Activated CD4-positive, CD25-positive, alpha-beta regulatory T cell treated with anti-CD3 and anti-CD28 coated beads, Interleukin-2, amount 50 U/mL, for 72 hours (primary cell): ENCODE data around the gene TRIM17.
"Not testable (repeated sequence)": the region's sequence is repeated elsewhere in the genome, so short reads cannot be mapped to it uniquely, and the experiment has no call there.

Experiments
- DNase-seq: peaks from one replicate; pipeline ENCODE4 v3.0.0; 2021

TRIM17 gene

GRCh38 chr1:228448372-228448771 is 31.7 kb upstream of the TRIM17 start:
- DNase-seq, result no peak

- DNase-seq, result no peak
Measured at GRCh38 chr1:228446852-228447251, 30.2 kb upstream of the TRIM17 start.

GRCh38 chr1:228445843-228446650 is 29.4 kb upstream of the TRIM17 start:
- DNase-seq, result no peak

GRCh38 chr1:228445490-228445842 is 28.8 kb upstream of the TRIM17 start:
- no peak for DNase-seq

- no peak for DNase-seq
Measured at GRCh38 chr1:228443395-228443794, 26.7 kb upstream of the TRIM17 start.

- DNase-seq, result no peak
Measured at GRCh38 chr1:228440761-228441500, 24.3 kb upstream of the TRIM17 start.

GRCh38 chr1:228438266-228438665 is 21.6 kb upstream of the TRIM17 start:
- DNase-seq, result no peak

- no peak for DNase-seq
Measured at GRCh38 chr1:228437424-228437962, 20.8 kb upstream of the TRIM17 start.

GRCh38 chr1:228434689-228435088 is 18.0 kb upstream of the TRIM17 start:
- DNase-seq, result no peak

GRCh38 chr1:228433337-228434053 is 16.8 kb upstream of the TRIM17 start:
- not testable (repeated sequence) for DNase-seq

GRCh38 chr1:228430243-228430642 is 13.6 kb upstream of the TRIM17 start:
- DNase-seq, result no peak

- no peak for DNase-seq
Measured at GRCh38 chr1:228429698-228430097, 13.0 kb upstream of the TRIM17 start.

- DNase-seq, result no peak
Measured at GRCh38 chr1:228429007-228429406, 12.3 kb upstream of the TRIM17 start.

GRCh38 chr1:228428412-228428811 is 11.8 kb upstream of the TRIM17 start:
- no peak for DNase-seq

- DNase-seq, result no peak
Measured at GRCh38 chr1:228426518-228427175, 10.0 kb upstream of the TRIM17 start.

GRCh38 chr1:228424685-228425660 is 8.3 kb upstream of the TRIM17 start:
- no peak for DNase-seq

- DNase-seq, result no peak
Measured at GRCh38 chr1:228423404-228424053, 6.9 kb upstream of the TRIM17 start.

GRCh38 chr1:228420968-228421826 is 4.5 kb upstream of the TRIM17 start:
- no peak for DNase-seq

- no peak for DNase-seq
Measured at GRCh38 chr1:228417483-228418203, 982 bp upstream of the TRIM17 start.
